ENCODE results near the gene NAP1L4. TPM values are rescaled to one million over a fixed set of nuclear protein-coding genes. Genes with fewer than 3 reads are reported as not detected.

NAP1L4 gene
- total and polyA plus RNA-seq, 2 of the 4 experiments (the other 2 are of a cell fraction): 71.5 to 80.7 TPM

GRCh38 chr11:2914455-2915195 lies 77.5 kb downstream of the NAP1L4 start:
- peak overlapping the region; percentile 59 for H2AK5ac ChIP-seq (ENCODE audit: low read depth, low read length)
- H3K23ac ChIP-seq (ENCODE audit: low read depth, low read length): no peak overlapping the region
- ChIA-PET CTCF (no interaction called here), POLR2A (ENCODE audit: unreplicated experiment) (no interaction called here)
- H4K8ac ChIP-seq (ENCODE audit: low read depth in 2 of 2, low read length in 2 of 2): no peak overlapping the region
- no peak overlapping the region for H2BK20ac ChIP-seq (ENCODE audit: low read depth, low read length)
- H3K27me3 ChIP-seq (ENCODE audit: control insufficient read depth, insufficient read depth, low read length): no peaks in the 10 kb centered on the region
- dilution Hi-C loops (cut with HindIII; ENCODE audit: low sequenced_read_pairs, unreplicated experiment): no loop called here
- no peaks in the 10 kb centered on the region for H3K9me3 ChIP-seq (ENCODE audit: control insufficient read depth, insufficient read depth, low read length)
- no peak overlapping the region for H2BK5ac ChIP-seq (ENCODE audit: low read depth, low read length, poor library complexity, severe bottlenecking)
- no peak overlapping the region for H3K14ac ChIP-seq (replicated peaks; ENCODE audit: low read depth, low read length)
- ATAC-seq (ENCODE audit: low read depth): no peak
- no peaks in the 10 kb centered on the region for H4K20me1 ChIP-seq (ENCODE audit: insufficient read depth, low read length)
- no peak overlapping the region for H3K4ac ChIP-seq (ENCODE audit: low read depth, low read length)
- WGBS, 2 experiments (ENCODE audit: extremely low coverage in 2 of 2, insufficient read length in 1 of 2): 100% methylated on average over 2 of the region's 18 CpGs; no CpG with 5 or more reads in 1 of the 2 experiments
- no peak overlapping the region for H2BK15ac ChIP-seq (ENCODE audit: low read depth, low read length)
- no peak overlapping the region for H4K91ac ChIP-seq (ENCODE audit: insufficient read depth, low read depth, low read length)
- H3K18ac ChIP-seq (ENCODE audit: low read depth, low read length): no peak overlapping the region
- no peak overlapping the region for H3K56ac ChIP-seq (ENCODE audit: extremely low read depth, insufficient read depth, low read length)
- intact Hi-C loops (cut with micrococcal nuclease): no loop called here
- H3K4me1 ChIP-seq (ENCODE audit: control insufficient read depth, insufficient read depth, low read length): peaks cover 16% of the 10 kb centered on the region
- no peak overlapping the region for H3K9ac ChIP-seq (ENCODE audit: low read depth, low read length)
- no peak for DNase-seq
- no peak overlapping the region for H3K27ac ChIP-seq (ENCODE audit: insufficient read depth, low read length)
- no peak overlapping the region for H2BK120ac ChIP-seq (ENCODE audit: low read depth, low read length)
- no TSS peak for BruUV-seq (replicated peaks)
- H3K79me1 ChIP-seq (ENCODE audit: low read depth in 1 of 2, low read length in 2 of 2): peaks cover 0 to 7% of the 10 kb centered on the region in 2 experiments; a peak in 1 of 4 replicates
- no peak overlapping the region for H3K4me3 ChIP-seq (ENCODE audit: insufficient read depth, low read depth, low read length)
- H3K4me2 ChIP-seq (ENCODE audit: low read depth, low read length): no peak overlapping the region
- in situ Hi-C loops (cut with MboI; ENCODE audit: low sequenced_read_pairs): no loop called here
- H3K9me1 ChIP-seq (ENCODE audit: insufficient read depth, low read length): peaks cover 11% of the 10 kb centered on the region
- H2AK9ac ChIP-seq (replicated peaks; ENCODE audit: low read depth, low read length, poor library complexity): no peak overlapping the region
- no peak overlapping the region for H2AFZ ChIP-seq (replicated peaks; ENCODE audit: low read length, poor library complexity)
- no peak overlapping the region for H4K5ac ChIP-seq (ENCODE audit: low read depth, low read length)
- no peak for TF ChIP-seq POLR2A (IDR thresholded peaks at IDR 0.05; ENCODE audit: low read depth, low read length)
- TF ChIP-seq RFX5 (IDR thresholded peaks at IDR 0.05; ENCODE audit: low read depth, low read length): no peak
- TF ChIP-seq RCOR1 (IDR thresholded peaks at IDR 0.05; ENCODE audit: insufficient replicate concordance, low read length): no peak
- no peak for TF ChIP-seq RAD21 (IDR thresholded peaks at IDR 0.05; ENCODE audit: low read length)
- no peak for TF ChIP-seq USF2 (IDR thresholded peaks at IDR 0.05; ENCODE audit: low read depth, low read length)
- no peak for TF ChIP-seq MXI1 (IDR thresholded peaks at IDR 0.05; ENCODE audit: borderline replicate concordance, low read depth, low read length)
- no peak for TF ChIP-seq CHD1 (IDR thresholded peaks at IDR 0.05; ENCODE audit: low read depth, low read length)
- TF ChIP-seq CEBPB (IDR thresholded peaks at IDR 0.05; ENCODE audit: low read depth, low read length): no peak
- no peak for TF ChIP-seq BHLHE40 (IDR thresholded peaks at IDR 0.05; ENCODE audit: low read depth, low read length)
- no peak for TF ChIP-seq MAZ (IDR thresholded peaks at IDR 0.05; ENCODE audit: borderline replicate concordance, low read depth, low read length)
- TF ChIP-seq MAFK (IDR thresholded peaks at IDR 0.05; ENCODE audit: low read depth, low read length): no peak
- no peak for TF ChIP-seq NFE2L2 (IDR thresholded peaks at IDR 0.05; ENCODE audit: low read depth, low read length)
- TF ChIP-seq CTCF (conservative IDR thresholded peaks at IDR 0.05; ENCODE audit: low read depth, low read length): no peak
- TF ChIP-seq FOS (IDR thresholded peaks at IDR 0.05; ENCODE audit: low read depth, low read length): no peak
- no peak for TF ChIP-seq SMC3 (IDR thresholded peaks at IDR 0.05; ENCODE audit: low read depth, low read length)
- TF ChIP-seq ELK1 (IDR thresholded peaks at IDR 0.05; ENCODE audit: borderline replicate concordance, low read depth, low read length): no peak
- H3K36me3 ChIP-seq (ENCODE audit: control insufficient read depth, insufficient read depth, low read length): no peaks in the 10 kb centered on the region

Data from IMR-90 (cell line).